AG04449 (cell line): ENCODE results near the gene ITPR2.

Experiments used
- CTCF ChIA-PET: fragments of 350-600 bp; formaldehyde crosslinking; extraction: SDS; loops from one replicate; lab custom pipeline; 2021; ENCODE audit warnings: antibody characterized with exemption; lab: Yijun Ruan, JAX
- POLR2A ChIA-PET: fragments of 400-600, 350-600 bp; formaldehyde crosslinking; extraction: SDS; loops from one replicate; lab custom pipeline; 2020; ENCODE audit warnings: antibody characterized with exemption, inconsistent platforms; lab: Yijun Ruan, JAX
- DNase-seq: peaks from one replicate; pipeline ENCODE4 v3.0.0-alpha.2; 2010; ENCODE audit warnings: low read depth, low spot score
- H3K4me3 ChIP-seq: 2 replicates; pipeline ENCODE4 v1.5.1; 2011; ENCODE audit warnings: low read depth, mild to moderate bottlenecking, control low read depth, low read length
- TF ChIP-seq, protein P1 (sequence below): IDR thresholded peaks from one replicate; pipeline ENCODE4 v1.5.1; 2011; ENCODE audit warnings: mild to moderate bottlenecking, moderate library complexity, low read length, control low read depth, inconsistent platforms; ENCODE audit not compliant: insufficient read depth; ENCODE audit errors: missing control alignments

Gene ITPR2

DNA sequence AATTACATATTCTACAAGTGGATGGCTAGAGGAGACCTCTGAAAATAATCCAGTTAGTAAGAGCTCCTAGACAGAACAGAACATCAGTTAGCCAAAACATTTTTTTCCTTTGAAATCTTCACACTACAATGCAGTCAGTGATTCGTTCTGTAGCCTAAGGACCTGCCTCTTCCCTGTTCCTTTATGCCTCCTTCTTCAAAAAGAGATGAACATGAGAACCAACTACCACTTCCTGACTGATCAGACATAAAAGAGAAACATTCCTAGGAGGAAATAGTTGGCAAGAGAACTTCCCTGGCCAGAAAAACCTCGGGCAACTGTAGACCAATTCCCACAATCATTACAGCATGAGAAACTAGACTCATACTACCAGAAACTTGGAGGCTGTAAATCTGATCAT lies 29.4 kb downstream of the ITPR2 start:
- POLR2A ChIA-PET, result no interaction called here
- CTCF ChIA-PET, result interaction anchor here (1.3 kb wide), 1 partner anchor 30 kb away, joined by 3 read pairs; the partner anchor contains the start of gene ITPR2
- no peak overlapping the region for H3K4me3 ChIP-seq
- TF ChIP-seq, protein P1, sequence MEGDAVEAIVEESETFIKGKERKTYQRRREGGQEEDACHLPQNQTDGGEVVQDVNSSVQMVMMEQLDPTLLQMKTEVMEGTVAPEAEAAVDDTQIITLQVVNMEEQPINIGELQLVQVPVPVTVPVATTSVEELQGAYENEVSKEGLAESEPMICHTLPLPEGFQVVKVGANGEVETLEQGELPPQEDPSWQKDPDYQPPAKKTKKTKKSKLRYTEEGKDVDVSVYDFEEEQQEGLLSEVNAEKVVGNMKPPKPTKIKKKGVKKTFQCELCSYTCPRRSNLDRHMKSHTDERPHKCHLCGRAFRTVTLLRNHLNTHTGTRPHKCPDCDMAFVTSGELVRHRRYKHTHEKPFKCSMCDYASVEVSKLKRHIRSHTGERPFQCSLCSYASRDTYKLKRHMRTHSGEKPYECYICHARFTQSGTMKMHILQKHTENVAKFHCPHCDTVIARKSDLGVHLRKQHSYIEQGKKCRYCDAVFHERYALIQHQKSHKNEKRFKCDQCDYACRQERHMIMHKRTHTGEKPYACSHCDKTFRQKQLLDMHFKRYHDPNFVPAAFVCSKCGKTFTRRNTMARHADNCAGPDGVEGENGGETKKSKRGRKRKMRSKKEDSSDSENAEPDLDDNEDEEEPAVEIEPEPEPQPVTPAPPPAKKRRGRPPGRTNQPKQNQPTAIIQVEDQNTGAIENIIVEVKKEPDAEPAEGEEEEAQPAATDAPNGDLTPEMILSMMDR, result no peak
- DNase-seq, result peak; percentile 31

DNA sequence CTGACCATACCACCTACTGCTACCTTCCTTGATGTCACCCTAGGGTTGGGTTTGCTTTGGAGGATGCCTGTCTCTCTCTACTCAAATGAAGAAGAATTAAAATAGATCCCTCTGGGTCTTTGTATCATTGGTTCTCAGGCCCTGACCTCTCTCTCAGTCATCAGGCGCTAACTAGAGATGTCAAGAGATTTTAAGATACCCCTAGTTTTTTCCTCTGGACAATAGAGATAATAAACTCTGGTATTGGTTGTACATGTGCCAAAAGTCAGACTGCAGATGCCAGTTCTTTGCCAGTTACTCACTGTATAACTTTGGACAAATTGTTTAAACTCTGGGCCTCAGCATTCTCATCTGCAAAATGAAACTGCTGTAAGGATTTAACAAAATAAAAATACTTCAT lies 31.5 kb downstream of the ITPR2 start:
- POLR2A ChIA-PET, result no interaction called here
- CTCF ChIA-PET, result no interaction called here
- DNase-seq, result no peak
- no peak overlapping the region for H3K4me3 ChIP-seq
- TF ChIP-seq, protein P1, result no peak

DNA sequence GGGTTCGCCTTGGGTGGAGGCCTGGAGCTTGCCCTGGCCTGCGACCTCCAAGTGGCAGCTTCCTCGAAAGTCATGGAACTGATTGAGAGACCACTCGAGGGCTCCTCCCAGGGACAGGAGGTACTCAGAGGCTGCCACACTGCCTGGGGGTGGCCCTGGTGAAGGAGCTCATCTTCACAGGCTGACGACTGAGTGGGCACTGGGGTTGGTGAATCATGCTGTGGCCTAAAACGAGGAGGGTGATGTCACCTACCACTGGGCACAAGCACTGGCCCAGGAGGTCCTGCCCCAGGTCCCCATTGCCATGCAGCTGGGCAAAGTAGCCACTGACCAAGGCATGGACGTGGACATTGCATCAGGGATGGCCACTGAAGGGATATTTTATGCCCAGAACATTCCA lies 32.1 kb downstream of the ITPR2 start:
- ChIA-PET CTCF (interaction anchor here (1.0 kb wide), 2 partner anchors 11 to 14 kb away, joined by 3 read pairs; no protein-coding TSS in a partner anchor), POLR2A (no interaction called here)
- TF ChIP-seq, protein P1, result no peak
- DNase-seq, result no peak
- no peak overlapping the region for H3K4me3 ChIP-seq

- DNase-seq, result no peak
- no peak overlapping the region for H3K4me3 ChIP-seq
- POLR2A ChIA-PET, result no interaction called here
- CTCF ChIA-PET, result interaction anchor here (1.0 kb wide), 2 partner anchors 11 to 14 kb away, joined by 3 read pairs; no protein-coding TSS in a partner anchor
- TF ChIP-seq, protein P1, result no peak
These were observed 32.6 kb downstream of the ITPR2 start for GRCh38 chr12:26800347-26800746.

DNA sequence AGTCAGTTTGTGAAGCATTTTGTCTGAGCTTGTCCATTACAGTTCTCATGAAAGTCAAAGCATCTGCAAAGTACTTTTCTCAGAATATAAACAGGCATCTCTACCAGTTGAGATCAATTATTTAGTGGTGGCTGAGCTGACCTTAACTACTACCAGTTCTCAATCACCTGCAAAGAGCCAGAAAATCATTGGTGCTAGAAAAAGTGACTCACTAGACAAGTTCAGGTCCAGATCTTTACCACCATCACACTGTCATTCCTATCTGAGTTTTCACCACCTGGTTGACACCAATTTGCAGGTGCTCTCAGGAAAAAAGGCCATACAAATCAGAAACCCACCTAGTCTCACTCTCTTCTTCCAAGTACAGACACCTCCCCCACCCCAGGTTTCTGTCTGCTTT lies 33.3 kb downstream of the ITPR2 start:
- H3K4me3 ChIP-seq, result no peak overlapping the region
- DNase-seq, result no peak
- TF ChIP-seq, protein P1, result no peak
- POLR2A ChIA-PET, result no interaction called here
- CTCF ChIA-PET, result interaction anchor here (1.0 kb wide), 2 partner anchors 10 to 15 kb away, joined by 3 read pairs; no protein-coding TSS in a partner anchor

GRCh38 chr12:26798640-26799039 lies 34.4 kb downstream of the ITPR2 start:
- no peak for DNase-seq
- ChIA-PET POLR2A (no interaction called here), CTCF (no interaction called here)
- TF ChIP-seq, protein P1, result no peak
- H3K4me3 ChIP-seq, result no peak overlapping the region
